ENCODE data around the gene LOXL1. TPM values are rescaled to one million over a fixed set of nuclear protein-coding genes. Genes with fewer than 3 reads are reported as not detected.
"Not testable (repeated sequence)": the region's sequence is repeated elsewhere in the genome, so short reads cannot be mapped to it uniquely, and the experiment has no call there.

The LOXL1 gene
- total and polyA plus RNA-seq, 4 experiments from 2014 or later, result 1.6 to 13.1 (median 4.2) TPM

DNA sequence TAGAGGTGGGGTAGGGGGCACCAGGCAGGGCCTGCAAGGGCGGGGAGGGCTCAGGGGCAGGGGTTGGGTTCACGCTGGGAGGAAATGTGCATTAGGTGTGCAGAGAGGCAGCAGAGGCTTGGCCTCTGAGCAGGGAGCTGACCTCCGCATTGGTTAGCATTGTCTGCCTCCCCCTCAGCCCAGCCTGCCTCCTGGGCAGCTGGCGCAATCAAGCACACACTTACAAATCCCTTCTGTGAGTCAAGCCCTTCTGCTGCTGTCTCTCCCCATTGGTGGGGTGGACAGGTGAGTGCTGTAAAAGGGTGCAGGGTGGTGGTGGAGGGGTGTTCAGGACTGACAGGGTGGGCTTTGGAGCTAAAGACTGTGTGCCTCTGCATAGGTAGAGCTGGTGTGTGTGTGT, 9.3 kb downstream of the LOXL1 start:
- Mint-ChIP-seq H3K4me3 (no peak overlapping the region), H3K36me3 (no peaks in the 10 kb centered on the region), H3K27ac (peak overlapping the region in 2 of 7 donors; percentile 1 to 72)

DNA sequence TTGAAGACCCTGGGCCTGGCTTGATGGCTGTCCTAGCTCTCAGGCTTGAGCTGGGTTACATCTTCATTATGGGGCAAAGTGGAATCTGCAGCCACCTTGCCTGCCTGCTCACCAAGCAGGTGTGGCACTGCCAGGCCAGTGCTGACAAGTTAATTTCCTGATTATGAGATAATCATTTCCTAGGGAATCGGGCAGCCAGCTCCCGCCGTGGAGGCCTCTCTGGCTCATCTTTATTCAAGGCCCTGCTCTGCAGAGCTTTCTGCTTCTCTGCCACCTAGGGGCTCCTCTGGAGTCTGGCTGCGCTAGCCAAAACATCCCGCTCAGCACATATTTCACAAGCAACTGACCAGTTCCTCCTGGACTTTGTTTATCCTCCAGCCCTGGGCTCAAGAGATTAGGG, 9.9 kb downstream of the LOXL1 start:
- Histone ChIP-seq H3K36me3 (ENCODE audit: insufficient read depth, low read length) (no peaks in the 10 kb centered on the region), H3K4me3 (ENCODE audit: low read length in 2 of 2) (no peak overlapping the region), H3K4me1 (ENCODE audit: insufficient read depth, low read length) (peaks cover 36% of the 10 kb centered on the region), H3K27me3 (ENCODE audit: insufficient read depth, low read length) (no peaks in the 10 kb centered on the region), H3K27ac (ENCODE audit: low read depth, low read length) (no peak overlapping the region), H3K9me3 (ENCODE audit: control insufficient read depth in 1 of 2, low read length in 2 of 2) (no peaks in the 10 kb centered on the region)
- Mint-ChIP-seq H3K27ac (peak overlapping the region in 5 of 7 donors; percentile 1 to 76 (median 37)), H3K4me3 (no peak overlapping the region), H3K4me1 (peaks cover 15 to 45% (median 34%) of the 10 kb centered on the region in 4 donors), H3K36me3 (no peaks in the 10 kb centered on the region), H3K9me3 (peaks cover 0 to 3% (median 0%) of the 10 kb centered on the region in 8 donors), H3K27me3 (no peaks in the 10 kb centered on the region)
- POLR2A ChIA-PET (ENCODE audit: partially characterized antibody), result interaction anchor here (1.8 to 2.3 kb wide), 2 partner anchors 9 to 29 kb away, joined by 5 to 12 read pairs; no protein-coding TSS in a partner anchor
- no peak for DNase-seq
- intact Hi-C loops (cut with micrococcal nuclease), result no loop called here
- CTCF ChIA-PET (ENCODE audit: partially characterized antibody), result interaction anchor here (0.9 to 2.5 kb wide), 7 partner anchors 9 to 62 kb away, joined by 4 to 9 read pairs (median 7); no protein-coding TSS in a partner anchor

More for the DNA sequence above, 9.3 kb downstream of the LOXL1 start:
- Histone ChIP-seq H3K9me3 (ENCODE audit: control insufficient read depth in 1 of 2, low read length in 2 of 2) (no peaks in the 10 kb centered on the region), H3K4me3 (ENCODE audit: low read length in 2 of 2) (no peak overlapping the region), H3K27ac (ENCODE audit: low read depth, low read length) (no peak overlapping the region), H3K4me1 (ENCODE audit: insufficient read depth, low read length) (peaks cover 29% of the 10 kb centered on the region), H3K27me3 (ENCODE audit: insufficient read depth, low read length) (no peaks in the 10 kb centered on the region), H3K36me3 (ENCODE audit: insufficient read depth, low read length) (no peaks in the 10 kb centered on the region)
- ChIA-PET POLR2A (ENCODE audit: partially characterized antibody) (interaction anchor here (1.8 to 2.3 kb wide), 2 partner anchors 8 to 29 kb away, joined by 5 to 12 read pairs; no protein-coding TSS in a partner anchor), CTCF (ENCODE audit: partially characterized antibody) (interaction anchor here (0.9 to 2.5 kb wide), 6 partner anchors 14 to 62 kb away, joined by 4 to 9 read pairs (median 6); no protein-coding TSS in a partner anchor)
- no peaks in the 10 kb centered on the region for H3K27me3 Mint-ChIP-seq
- intact Hi-C loops (cut with micrococcal nuclease), result no loop called here
- no peak for DNase-seq
- peaks cover 0 to 3% (median 0%) of the 10 kb centered on the region in 8 donors for H3K9me3 Mint-ChIP-seq
- peaks cover 15 to 44% (median 33%) of the 10 kb centered on the region in 4 donors for H3K4me1 Mint-ChIP-seq

DNA sequence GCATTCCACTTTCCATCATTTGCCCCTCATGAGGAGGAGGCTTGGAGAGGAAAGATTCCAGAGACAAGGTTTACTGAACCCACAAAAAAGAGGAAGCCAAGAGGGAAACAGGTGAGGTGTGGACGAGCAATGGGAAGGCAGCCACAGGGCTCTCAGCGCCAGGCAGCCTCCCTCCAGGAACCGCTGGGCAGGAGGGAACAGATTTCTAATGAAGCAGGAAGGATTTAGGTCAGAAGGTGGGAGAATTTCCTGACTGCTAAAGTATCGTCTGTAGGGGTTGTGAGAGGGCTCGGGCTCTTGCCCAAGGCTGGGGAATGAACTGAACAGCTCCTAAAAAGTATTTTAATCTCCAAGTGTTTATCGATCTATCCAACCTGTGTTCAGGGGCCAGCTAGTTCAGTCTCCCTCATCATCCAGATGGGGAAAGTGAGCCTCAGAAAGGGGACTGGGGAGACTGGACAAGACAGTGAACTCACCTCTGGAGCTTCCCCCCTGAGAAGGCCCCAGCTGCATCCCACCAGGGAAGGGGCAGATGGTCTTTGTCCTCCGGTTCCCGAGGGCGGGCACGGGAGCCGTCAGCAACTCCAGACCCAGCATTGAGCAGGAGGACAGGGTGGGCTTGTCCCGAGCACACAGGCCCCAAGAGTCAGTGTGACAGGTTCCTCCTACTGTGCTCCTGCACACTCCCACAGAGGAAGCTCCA, 10.5 kb downstream of the LOXL1 start:
- H3K36me3 Mint-ChIP-seq, result no peaks in the 10 kb centered on the region
- Histone ChIP-seq H3K4me3 (ENCODE audit: low read length in 2 of 2) (no peak overlapping the region), H3K27ac (ENCODE audit: low read depth, low read length) (no peak overlapping the region), H3K9me3 (ENCODE audit: control insufficient read depth in 1 of 2, low read length in 2 of 2) (no peaks in the 10 kb centered on the region), H3K27me3 (ENCODE audit: insufficient read depth, low read length) (no peaks in the 10 kb centered on the region), H3K36me3 (ENCODE audit: insufficient read depth, low read length) (no peaks in the 10 kb centered on the region), H3K4me1 (ENCODE audit: insufficient read depth, low read length) (peaks cover 38% of the 10 kb centered on the region)
- no peak overlapping the region for H3K4me3 Mint-ChIP-seq
- DNase-seq, result no peak
- H3K4me1 Mint-ChIP-seq, result peaks cover 15 to 45% (median 34%) of the 10 kb centered on the region in 4 donors
- no peaks in the 10 kb centered on the region for H3K9me3 Mint-ChIP-seq
- CTCF ChIA-PET (ENCODE audit: partially characterized antibody), result interaction anchor here (0.7 to 2.4 kb wide), 5 partner anchors 9 to 36 kb away, joined by 4 to 7 read pairs (median 6); no protein-coding TSS in a partner anchor
- peak overlapping the region in 6 of 7 donors; percentile 1 to 76 (median 40) for H3K27ac Mint-ChIP-seq
- POLR2A ChIA-PET (ENCODE audit: partially characterized antibody), result interaction anchor here (1.8 to 2.3 kb wide), 2 partner anchors 9 to 28 kb away, joined by 5 to 12 read pairs; no protein-coding TSS in a partner anchor
- H3K27me3 Mint-ChIP-seq, result no peaks in the 10 kb centered on the region
- intact Hi-C loops (cut with micrococcal nuclease), result no loop called here

DNA sequence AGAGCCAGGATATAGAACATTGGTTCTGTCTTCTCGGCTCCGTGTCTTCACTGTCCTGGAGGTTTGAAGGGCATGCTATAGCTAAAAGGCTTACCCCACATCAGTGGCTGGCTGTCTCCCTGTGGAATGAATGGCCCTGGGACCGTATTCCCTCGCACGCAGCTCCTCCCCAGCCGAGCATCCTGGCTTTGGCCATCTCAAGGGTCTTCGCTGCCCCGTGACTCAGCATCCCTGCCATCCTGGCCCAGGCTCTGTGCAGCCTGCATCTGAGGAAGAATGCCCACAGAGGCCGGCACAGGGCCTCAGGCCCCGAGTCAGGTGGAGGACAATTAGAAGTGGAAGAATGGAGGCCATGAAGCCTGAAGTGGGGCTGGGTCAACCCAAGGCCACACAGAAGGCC, 11.0 kb downstream of the LOXL1 start:
- Mint-ChIP-seq H3K27me3 (no peaks in the 10 kb centered on the region), H3K4me1 (peaks cover 21 to 47% (median 37%) of the 10 kb centered on the region in 4 donors), H3K4me3 (no peak overlapping the region), H3K27ac (peak overlapping the region in 1 of 7 donors; percentile 8), H3K36me3 (no peaks in the 10 kb centered on the region), H3K9me3 (no peaks in the 10 kb centered on the region)
- Histone ChIP-seq H3K4me1 (ENCODE audit: insufficient read depth, low read length) (peaks cover 40% of the 10 kb centered on the region), H3K4me3 (ENCODE audit: low read length in 2 of 2) (no peak overlapping the region), H3K27ac (ENCODE audit: low read depth, low read length) (no peak overlapping the region), H3K9me3 (ENCODE audit: control insufficient read depth in 1 of 2, low read length in 2 of 2) (no peaks in the 10 kb centered on the region), H3K27me3 (ENCODE audit: insufficient read depth, low read length) (no peaks in the 10 kb centered on the region), H3K36me3 (ENCODE audit: insufficient read depth, low read length) (no peaks in the 10 kb centered on the region)
- DNase-seq, result no peak
- POLR2A ChIA-PET (ENCODE audit: partially characterized antibody), result interaction anchor here (2.3 kb wide), 1 partner anchor 10 kb away, joined by 12 read pairs; no protein-coding TSS in a partner anchor
- CTCF ChIA-PET (ENCODE audit: partially characterized antibody), result interaction anchor here (0.7 to 2.4 kb wide), 5 partner anchors 10 to 35 kb away, joined by 4 to 7 read pairs (median 6); no protein-coding TSS in a partner anchor
- intact Hi-C loops (cut with micrococcal nuclease), result no loop called here

DNA sequence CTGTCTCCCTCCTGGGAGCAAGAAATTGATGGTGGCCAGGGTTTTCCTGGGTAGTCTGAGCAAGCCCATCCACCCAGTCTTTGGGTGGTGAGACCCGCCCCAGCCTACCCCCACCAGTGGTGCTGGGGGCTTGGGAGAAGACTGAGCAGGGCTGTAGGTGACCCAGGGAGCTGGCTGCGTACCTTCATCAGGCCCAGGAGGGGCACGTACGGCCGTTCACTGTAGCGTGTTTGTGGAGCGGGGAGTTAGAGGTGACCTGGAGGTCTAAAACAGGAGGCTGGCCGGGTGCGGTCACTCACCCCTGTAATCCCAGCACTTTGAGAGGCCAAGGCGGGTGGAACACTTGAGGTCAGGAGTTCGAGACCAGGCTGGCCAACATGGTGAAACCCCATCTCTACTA, 11.5 kb downstream of the LOXL1 start:
- Histone ChIP-seq H3K27ac (ENCODE audit: low read depth, low read length) (no peak overlapping the region), H3K4me3 (ENCODE audit: low read length in 2 of 2) (no peak overlapping the region), H3K4me1 (ENCODE audit: insufficient read depth, low read length) (peaks cover 44% of the 10 kb centered on the region), H3K36me3 (ENCODE audit: insufficient read depth, low read length) (no peaks in the 10 kb centered on the region), H3K9me3 (ENCODE audit: control insufficient read depth in 1 of 2, low read length in 2 of 2) (no peaks in the 10 kb centered on the region), H3K27me3 (ENCODE audit: insufficient read depth, low read length) (no peaks in the 10 kb centered on the region)
- Mint-ChIP-seq H3K36me3 (no peaks in the 10 kb centered on the region), H3K4me3 (no peak overlapping the region), H3K27me3 (no peaks in the 10 kb centered on the region), H3K27ac (no peak overlapping the region), H3K4me1 (peaks cover 25 to 50% (median 39%) of the 10 kb centered on the region in 4 donors), H3K9me3 (no peaks in the 10 kb centered on the region)
- no peak for DNase-seq
- CTCF ChIA-PET (ENCODE audit: partially characterized antibody), result interaction anchor here (2.1 to 2.4 kb wide), 2 partner anchors 10 to 22 kb away, joined by 7 read pairs; no protein-coding TSS in a partner anchor
- POLR2A ChIA-PET (ENCODE audit: partially characterized antibody), result no interaction called here
- intact Hi-C loops (cut with micrococcal nuclease), result no loop called here

DNA sequence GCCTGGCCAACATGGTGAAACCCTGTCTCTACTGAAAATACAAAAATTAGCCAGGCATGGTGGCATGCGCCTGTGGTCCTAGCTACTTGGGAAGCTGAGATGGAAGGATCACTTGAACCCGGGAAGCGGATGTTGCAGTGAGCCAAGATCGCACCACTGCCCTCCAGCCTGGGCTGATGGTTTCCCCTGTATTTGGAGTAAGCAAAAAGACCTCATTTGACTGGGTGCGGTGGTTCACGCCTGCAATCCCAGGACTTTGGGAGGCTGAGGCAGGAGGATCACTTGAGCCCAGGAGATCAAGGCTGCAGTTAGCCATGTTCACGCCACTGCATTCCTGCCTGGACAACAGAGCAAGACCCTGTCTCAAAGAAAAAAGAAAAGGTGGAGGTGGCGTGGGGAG, 12.3 kb downstream of the LOXL1 start:
- POLR2A ChIA-PET (ENCODE audit: partially characterized antibody), result not testable (repeated sequence)
- peak overlapping the region in 1 of 7 donors; percentile 77 for H3K27ac Mint-ChIP-seq

DNA sequence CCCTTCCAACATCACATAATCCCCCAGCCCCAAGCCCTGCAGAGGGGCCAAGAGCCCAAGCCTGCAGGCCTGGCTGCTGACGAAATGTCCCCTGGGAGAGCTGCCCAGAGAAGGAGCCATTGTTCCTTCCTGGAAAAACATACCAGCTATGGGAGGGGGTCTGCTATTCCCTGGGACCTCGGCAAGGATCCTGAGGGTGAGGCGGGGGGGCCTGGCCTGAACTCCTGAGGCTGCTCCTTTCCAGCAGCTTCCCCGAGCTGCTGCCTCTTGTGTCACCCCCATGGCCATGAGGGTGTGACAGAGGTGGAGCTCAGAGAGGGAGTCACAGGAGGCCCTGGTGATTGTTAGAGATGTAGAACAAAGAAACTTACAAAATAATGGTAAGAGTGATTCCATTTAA, 12.9 kb downstream of the LOXL1 start:
- Mint-ChIP-seq H3K4me1 (peaks cover 29 to 61% (median 40%) of the 10 kb centered on the region in 4 donors), H3K4me3 (no peak overlapping the region), H3K9me3 (no peaks in the 10 kb centered on the region), H3K27ac (peak overlapping the region; percentile 30 to 89 (median 64)), H3K27me3 (no peaks in the 10 kb centered on the region), H3K36me3 (no peaks in the 10 kb centered on the region)
- Histone ChIP-seq H3K27ac (ENCODE audit: low read depth, low read length) (no peak overlapping the region), H3K4me1 (ENCODE audit: insufficient read depth, low read length) (peaks cover 40% of the 10 kb centered on the region), H3K4me3 (ENCODE audit: low read length in 2 of 2) (no peak overlapping the region), H3K36me3 (ENCODE audit: insufficient read depth, low read length) (no peaks in the 10 kb centered on the region), H3K27me3 (ENCODE audit: insufficient read depth, low read length) (no peaks in the 10 kb centered on the region), H3K9me3 (ENCODE audit: control insufficient read depth in 1 of 2, low read length in 2 of 2) (no peaks in the 10 kb centered on the region)
- ChIA-PET POLR2A (ENCODE audit: partially characterized antibody) (interaction anchor here (0.6 to 1.2 kb wide), 2 partner anchors 11 to 23 kb away, joined by 3 read pairs; no protein-coding TSS in a partner anchor), CTCF (ENCODE audit: partially characterized antibody) (interaction anchor here (1.1 to 1.8 kb wide), 3 partner anchors 12 to 33 kb away, joined by 3 to 9 read pairs (median 4); no protein-coding TSS in a partner anchor)
- intact Hi-C loops (cut with micrococcal nuclease), result no loop called here
- no peak for DNase-seq

More for the DNA sequence above, 12.3 kb downstream of the LOXL1 start:
- H3K9me3 ChIP-seq (ENCODE audit: control insufficient read depth in 1 of 2, low read length in 2 of 2); H3K36me3 Mint-ChIP-seq; H3K27me3 ChIP-seq (ENCODE audit: insufficient read depth, low read length); H3K9me3 Mint-ChIP-seq; H3K4me3 Mint-ChIP-seq; intact Hi-C loops (cut with micrococcal nuclease); DNase-seq; H3K27me3 Mint-ChIP-seq; H3K4me3 ChIP-seq (ENCODE audit: low read length in 2 of 2); H3K36me3 ChIP-seq (ENCODE audit: insufficient read depth, low read length); H3K27ac ChIP-seq (ENCODE audit: low read depth, low read length): not testable (repeated sequence)
- H3K4me1 ChIP-seq (ENCODE audit: insufficient read depth, low read length), result peaks cover 46% of the 10 kb centered on the region
- peaks cover 27 to 58% (median 41%) of the 10 kb centered on the region in 4 donors for H3K4me1 Mint-ChIP-seq
- CTCF ChIA-PET (ENCODE audit: partially characterized antibody), result interaction anchor here (1.1 to 2.4 kb wide), 4 partner anchors 11 to 26 kb away, joined by 3 to 9 read pairs (median 7); no protein-coding TSS in a partner anchor

All from CD4-positive, alpha-beta memory T cell (primary cell).